CD4-positive, alpha-beta T cell treated with Interleukin-21 for 1 hour (primary cell): ENCODE data around the gene USH2A.

Source experiments
- DNase-seq: peaks from one replicate; pipeline ENCODE4 v3.0.0-alpha.2; 2020

Gene USH2A

DNA sequence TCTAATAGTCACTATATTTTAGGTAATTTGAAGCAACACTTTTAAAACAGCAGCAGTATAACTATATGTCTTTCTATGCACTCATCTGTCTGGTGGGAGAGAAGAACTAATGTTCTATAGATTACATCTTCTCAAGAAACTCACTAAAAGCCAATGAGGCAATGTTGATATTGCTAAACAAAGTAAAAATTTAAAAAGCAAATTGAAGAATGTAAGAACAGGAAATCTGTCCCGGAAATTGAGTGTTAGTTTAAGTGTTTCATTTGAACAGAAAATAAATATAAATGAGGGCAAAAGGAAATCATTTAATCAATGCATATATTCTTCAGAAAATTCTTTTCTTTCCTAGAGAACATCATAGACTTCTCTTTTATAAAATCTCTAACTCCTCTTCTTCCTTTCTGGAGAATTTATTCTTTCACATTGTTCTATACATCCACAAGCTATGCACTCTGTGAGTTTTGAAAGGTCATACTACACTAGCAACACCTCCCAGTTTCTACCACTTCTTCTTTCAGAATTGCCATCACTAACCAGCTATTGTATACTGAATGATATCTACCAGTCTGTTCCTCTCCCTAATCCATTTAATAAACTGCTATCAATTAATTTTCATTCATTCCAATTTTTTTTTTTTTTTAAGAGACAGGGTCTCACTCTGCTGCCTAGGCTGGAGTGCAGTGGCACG, 153.0 kb downstream of the USH2A start:
- no peak for DNase-seq

DNA sequence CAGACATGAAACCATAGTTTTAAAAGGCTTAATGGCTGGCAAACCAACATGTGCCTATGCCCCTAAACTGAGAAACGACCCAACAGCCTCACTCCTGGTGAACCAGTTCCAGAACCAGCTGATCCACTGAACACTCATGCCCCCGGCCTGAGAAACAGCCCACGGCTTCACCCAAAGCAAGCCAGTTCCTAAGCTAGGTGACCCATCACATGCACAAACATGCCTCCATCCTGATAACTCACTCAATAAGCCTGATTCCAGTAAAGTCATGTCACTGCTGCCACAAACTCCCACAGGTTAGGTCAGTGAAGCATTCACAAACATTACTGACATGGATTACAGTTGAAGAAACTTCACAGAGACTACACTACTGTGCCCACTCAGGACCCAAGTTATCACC, 161.6 kb downstream of the USH2A start:
- no peak for DNase-seq

DNA sequence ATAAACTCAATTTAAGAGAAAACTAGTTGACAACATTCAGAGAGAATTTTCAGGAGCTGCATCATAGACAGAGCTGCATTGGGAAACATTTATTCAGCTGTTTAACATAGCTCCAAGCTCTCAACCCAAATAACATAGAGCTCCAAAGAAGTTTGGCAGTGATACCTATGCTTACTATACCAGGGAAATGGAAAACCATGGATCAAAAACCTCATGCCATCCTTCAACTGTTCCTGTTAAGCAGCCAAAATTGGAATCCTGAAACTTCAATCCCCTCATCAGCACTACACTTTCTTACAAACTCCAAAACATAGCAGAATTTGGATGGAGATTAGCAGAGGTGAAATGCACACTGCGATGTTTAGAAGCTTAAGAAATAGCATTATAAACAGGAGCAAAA, 164.4 kb downstream of the USH2A start:
- DNase-seq, result no peak

DNA sequence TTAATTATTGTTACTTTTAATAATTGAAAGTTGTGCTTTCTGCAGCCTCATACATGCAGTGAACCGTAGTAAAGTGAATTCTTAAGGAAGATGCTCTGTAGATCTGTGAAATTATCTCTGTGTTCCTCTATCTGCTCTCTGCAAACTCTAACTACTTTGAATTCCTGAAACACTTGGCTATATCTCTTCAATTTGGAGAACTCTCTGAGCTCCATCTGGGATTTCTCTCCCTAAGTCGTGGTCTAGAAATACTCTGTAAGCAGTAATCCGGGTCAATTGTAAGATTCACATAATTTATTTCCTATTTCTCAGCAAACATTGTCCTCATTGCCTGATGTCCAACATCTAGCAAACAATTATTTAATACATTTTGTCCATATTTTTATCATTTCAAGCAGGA, 164.9 kb downstream of the USH2A start:
- DNase-seq, result no peak

DNA sequence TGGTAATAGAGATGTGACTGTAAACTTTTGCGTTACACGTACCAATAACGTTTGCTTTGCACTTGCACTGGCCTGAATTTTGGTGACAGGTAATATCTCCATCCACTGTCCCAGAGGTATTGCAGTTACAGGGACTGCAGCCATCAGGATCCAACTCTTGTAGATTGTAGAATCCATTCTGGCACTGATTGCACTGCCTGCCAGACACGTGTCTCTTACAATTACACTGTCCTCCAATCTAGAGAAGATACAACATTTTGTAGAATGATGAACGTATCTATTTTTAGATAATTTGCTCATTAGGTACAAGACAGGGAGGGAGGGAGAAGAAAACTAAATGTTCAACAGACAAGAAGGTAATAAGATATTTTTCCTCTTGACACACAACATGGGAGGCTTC, 172.4 kb downstream of the USH2A start:
- DNase-seq, result no peak

DNA sequence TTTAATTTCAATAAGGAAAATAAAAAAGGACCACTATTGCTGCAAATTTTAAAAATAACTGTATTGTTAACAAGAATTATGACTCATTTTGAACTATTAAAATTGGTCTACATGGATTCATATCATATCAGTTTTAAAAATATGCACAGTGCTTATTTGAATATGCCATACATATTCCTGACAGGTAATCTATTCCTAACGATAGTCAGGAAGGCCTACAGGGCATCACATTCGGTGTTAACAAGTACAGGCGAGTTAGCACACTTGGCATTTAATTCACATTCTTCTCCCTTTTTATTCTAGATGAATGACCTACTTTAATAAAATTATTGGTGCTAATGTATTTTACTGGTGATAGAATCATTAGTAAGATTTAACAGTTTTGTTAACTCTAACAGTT, 174.6 kb downstream of the USH2A start:
- DNase-seq, result no peak

DNA sequence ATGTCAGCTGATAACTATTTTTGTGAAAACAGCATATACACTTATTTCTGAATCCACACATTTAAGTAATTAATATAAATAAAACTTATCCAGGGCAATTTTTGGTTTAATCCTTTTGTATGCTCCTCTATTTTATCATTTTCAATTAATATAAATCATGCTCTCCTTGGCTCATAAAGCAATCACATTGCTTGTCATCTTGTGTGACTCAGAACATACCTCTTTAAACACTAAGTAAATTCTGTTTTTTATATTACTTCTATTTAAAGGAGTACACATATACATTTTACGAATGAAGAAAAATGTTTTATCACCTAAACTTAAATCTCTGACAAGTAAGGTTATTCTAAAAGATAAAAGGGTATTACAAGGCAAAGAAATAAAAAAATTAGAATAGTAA, 175.3 kb downstream of the USH2A start:
- DNase-seq, result no peak

DNA sequence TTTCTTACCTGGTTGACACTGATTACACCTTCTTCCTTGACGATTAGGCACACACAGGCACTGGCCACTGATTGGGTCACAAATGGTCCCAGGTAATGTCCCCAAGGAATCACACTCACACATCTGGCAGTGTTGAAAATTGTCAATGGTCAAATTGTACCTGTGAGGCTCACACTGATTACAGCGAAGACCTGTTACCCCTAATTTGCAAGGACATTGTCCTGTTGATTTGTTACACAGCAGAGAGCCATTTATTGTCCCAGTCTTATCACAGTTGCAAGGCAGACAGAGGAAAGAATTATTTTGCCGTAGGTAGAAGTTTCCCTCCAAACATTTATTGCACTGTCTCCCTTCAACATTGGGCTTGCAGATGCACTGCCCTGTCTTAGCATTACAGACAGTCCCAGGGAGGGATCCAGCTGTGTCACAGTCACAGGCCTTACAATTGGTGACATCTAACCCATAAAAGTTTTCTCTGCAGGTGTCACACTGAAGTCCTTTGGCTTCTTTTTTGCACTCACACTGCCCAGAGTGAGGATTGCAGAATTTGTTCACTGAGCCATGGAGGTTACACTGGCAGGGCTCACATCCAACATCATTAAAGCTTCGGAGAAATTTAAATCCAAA, 176.6 kb downstream of the USH2A start:
- no peak for DNase-seq

DNA sequence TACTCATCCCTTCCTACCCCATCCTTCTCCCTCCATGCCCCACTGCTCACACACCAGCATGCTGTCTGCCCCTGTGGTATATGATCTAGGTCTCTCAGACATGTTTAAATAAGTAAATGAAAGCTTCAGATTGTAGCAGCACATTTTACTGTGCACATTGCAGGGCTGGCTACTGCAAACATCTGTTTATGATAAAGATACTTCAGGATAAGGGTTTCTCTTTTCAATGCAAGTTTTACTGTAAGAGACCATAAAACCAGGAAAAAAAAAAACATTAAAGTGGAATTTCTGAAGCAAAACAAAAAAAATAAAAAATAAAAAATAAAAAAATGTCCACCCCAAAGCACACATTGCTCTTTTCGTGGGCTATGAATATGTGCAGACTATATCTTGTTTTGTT, 184.4 kb downstream of the USH2A start:
- DNase-seq, result no peak

DNA sequence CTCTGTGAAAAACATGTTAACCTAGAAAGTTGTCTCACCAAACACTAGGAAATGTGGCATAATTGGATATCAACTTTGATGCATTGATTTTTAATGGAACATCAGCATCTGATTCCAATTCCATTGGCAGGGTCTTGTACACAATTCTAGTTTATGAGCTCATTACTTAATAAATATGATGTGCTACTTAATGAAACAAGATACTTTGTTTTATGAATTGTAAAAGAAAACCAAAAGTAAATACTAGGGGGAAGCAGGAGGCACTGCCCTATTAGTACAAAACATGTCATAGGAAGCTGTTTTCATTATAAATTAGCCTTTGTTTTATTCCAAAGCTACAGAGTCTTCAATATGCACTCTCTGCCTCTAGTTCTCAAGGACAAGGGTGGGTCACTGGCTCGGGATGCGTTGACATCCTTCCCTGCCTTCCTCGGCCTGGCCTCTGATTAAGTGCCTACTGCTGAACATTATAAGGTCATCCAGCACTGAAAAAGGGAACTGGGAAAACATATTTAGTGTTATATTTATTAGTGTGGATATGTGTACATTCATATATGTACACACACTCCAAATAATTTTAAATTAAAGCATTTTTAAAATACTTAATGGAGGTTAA, 185.2 kb downstream of the USH2A start:
- DNase-seq, result no peak

DNA sequence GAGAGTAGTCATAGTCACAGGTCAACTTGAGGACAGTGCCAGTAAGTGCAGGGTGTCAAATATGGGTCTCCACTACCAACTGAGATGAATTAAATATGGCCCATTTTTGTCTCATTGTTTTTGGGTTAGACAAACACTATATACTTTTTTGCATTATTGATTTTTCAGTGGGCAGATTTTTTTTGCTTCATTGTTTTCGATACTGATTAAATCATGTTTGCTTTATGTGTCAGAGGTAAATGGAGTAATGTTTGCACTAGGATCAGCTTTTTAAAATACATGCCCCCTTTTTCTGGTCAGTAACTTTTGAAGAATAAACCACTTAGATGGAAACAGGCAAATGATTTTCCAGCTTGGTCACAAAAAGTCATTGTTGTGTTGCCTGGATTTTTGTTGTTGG, 199.0 kb downstream of the USH2A start:
- no peak for DNase-seq

DNA sequence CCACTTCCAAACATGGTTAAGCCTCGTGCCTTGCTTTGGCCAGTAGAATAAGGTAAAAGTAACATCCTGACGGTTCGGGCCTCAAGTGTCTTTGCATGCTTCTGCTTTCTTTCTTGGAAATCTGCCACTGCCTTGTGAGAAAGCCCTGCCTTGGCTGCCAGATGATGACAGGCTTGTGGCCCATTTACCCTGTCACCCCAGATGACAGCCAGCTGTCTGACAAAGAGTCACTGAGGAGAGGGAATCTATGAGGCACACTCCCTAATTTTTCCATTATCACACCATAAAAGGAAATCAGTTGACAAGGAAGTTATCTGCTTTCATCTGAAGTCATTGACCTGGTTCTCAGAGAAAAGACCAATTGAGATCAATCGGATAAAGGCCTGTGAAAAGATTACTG, 199.8 kb downstream of the USH2A start:
- DNase-seq, result no peak

DNA sequence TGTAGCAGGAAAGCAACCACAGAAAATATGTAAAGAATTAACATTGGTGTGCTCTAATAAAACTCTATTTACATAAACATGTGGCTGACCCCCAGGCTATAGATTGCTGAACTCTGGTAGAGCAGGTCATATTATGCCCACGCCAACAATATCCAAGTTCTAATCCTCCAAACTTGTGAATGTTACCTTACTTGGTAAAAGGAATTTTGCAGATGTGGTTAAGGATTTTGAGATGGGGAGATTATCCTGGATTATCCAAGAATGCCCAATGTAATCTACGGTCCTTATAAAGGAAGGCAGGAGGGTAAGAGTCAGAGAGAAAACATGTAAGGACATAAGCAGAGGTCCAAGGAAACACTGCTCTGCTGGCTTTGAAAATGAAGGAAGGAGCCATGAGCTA, 201.0 kb downstream of the USH2A start:
- DNase-seq, result no peak

DNA sequence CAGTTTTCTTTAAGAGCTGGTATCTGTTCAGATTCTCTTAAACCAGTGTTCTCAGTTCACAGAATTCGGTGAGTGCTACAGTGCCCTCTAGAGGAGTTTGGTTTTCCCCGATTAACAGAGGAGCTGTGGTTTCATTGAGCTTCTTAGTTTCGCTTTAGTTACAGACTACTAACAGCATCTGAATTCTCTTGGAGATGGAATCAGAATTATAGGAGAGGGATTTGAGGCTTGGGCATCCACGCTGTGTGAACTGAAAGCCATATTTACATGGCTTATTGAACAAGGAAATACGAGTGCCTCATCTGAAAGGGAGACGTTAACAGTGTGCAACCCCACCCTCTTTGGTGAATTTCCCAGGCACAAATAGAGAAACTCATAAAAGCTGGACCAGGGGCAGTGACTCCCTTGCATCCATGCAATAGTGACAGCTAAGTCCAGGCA, 202.0 kb downstream of the USH2A start:
- no peak for DNase-seq

DNA sequence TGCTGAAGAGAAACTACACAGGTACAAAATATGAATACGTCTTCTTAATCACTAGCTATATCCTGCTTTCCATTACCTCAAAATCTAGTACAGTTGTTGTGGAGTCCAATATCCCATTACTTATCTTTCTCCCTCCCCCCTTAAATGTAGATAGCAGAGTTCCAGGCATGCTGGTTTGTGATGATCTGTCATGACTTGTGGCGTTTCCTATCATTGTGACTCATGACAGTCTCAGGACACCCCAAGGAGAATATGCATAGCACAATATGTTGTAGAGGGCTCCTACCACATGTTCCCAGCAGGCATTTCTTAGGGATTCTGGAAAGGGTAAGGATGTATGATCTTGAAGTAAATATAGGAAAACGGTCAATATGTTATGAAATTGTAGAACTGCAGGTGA, 206.9 kb downstream of the USH2A start:
- DNase-seq, result no peak

DNA sequence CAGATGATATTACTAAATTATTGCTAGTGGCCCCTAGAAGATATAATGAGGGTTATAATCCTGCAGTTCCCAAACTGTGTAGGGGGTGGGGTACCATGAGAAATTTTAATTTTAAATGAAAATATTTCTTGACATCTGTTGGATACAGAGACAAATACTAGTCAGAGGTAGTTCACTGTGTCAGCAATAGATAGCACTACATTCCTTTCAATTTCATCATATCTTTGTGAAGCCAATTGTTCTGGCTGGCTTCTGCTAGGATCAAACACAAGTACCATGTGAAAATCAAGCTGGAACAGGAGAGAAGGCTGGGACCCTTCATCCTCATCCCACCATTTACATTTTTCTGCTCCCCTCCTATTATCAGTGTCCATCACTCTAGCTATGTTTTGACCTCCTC, 208.1 kb downstream of the USH2A start:
- no peak for DNase-seq

DNA sequence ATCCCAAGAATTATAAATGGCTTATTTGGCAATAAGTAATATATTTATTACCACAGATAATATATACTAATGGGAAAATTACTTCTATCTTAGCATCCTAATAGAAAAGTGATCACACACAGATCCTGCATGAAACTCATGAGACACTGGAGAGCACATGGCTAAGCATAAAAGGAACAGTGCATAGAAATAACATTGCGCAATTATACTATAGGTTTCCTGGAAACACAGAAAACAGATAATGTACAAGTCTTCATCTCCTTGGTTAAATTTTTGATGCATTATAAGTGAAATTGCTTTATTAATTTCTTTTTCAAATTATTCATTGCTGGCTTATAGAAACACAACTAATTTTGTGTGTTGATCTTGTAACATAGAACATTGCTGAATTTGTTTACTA, 210.4 kb downstream of the USH2A start:
- no peak for DNase-seq

DNA sequence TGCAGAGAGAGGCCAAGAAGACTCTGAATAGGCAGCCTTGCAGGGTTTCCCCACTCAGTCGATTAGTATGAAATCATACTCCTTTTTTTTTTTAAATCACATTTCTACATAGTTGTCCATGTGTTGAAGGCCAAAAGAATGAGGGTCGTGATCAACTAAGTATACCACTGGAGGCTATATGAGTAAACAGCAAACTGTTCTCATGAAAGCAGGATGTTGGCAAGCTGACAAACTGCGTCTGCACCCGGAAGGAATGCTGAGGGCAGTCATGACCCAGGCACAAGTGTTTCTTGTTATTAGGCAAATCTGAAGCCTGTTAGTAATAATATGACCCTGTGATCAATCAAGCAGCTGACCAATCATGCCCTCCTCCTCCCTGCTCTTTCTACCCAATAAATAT, 213.2 kb downstream of the USH2A start:
- no peak for DNase-seq

DNA sequence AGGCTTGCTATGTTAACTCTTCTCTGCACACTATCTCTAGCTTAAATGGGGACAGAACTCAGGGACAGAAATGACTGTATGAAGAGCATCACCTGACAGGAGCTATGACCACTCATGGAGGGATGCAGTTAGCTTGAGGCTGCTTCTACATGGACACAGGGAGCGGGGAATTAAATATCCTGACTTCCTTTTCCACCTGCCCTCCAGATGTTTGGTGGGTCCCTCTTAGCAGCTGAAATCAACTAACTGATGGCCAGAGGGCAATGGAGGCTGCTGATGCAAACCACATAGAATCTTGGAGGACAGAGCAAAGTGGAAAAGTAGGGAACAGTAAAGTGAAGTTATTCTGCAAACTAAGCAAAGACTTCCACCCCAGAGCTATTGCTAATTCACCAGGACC, 214.1 kb downstream of the USH2A start:
- no peak for DNase-seq

DNA sequence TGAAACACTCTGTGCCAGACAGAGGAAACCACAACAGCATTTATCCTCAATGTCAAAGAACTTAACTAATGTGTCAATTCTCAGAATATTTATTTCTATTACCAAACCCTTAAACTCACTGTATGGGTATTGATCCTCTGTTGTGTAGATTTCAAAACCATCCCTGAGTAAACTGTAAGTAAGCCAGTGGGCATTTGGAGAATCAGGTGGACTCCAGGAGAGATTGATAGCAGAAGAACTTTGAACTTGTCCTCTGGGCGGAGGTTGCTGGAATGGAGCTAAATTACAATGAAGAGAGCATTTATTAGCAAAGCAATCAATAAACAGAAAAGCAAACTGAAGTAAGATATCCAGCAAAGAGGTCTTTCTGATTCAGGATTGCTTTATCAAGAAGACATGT, 216.1 kb downstream of the USH2A start:
- DNase-seq, result no peak

DNA sequence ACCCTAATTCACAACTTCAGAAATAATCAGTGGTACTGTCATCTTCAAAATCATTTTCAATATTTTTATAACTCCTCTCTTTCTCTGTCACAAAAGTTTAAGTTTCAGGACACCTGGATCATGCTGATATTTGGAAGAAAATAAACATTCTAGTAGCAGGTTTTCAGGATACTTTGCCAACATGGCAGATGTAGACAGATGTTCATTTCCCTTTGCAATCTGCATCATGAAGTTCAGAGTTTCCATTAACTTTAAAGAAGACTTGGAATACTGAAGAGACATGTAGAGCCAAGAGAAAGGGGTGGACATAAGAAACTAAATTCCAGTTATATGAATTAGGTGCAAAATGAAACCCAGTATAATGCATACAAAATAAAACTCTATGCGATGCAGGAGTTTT, 218.1 kb downstream of the USH2A start:
- DNase-seq, result no peak

DNA sequence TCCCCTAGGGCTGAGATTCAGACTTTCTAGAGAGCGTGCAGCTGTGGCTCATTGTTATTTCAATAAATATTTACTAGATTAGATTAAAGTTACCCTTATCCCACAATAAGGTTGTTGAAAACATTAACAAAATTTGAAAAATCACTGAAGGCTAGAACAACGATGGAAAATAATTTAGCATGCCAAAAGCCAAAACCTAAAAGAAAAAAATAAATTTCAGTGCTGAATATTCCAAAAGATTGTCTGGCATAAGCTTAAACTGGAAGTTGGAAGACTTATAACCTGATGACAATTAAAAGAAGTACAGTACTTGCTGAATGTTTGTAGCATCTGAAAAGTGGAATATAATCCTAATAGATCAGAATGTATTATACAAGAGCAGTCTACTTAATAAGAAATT, 221.3 kb downstream of the USH2A start:
- no peak for DNase-seq

DNA sequence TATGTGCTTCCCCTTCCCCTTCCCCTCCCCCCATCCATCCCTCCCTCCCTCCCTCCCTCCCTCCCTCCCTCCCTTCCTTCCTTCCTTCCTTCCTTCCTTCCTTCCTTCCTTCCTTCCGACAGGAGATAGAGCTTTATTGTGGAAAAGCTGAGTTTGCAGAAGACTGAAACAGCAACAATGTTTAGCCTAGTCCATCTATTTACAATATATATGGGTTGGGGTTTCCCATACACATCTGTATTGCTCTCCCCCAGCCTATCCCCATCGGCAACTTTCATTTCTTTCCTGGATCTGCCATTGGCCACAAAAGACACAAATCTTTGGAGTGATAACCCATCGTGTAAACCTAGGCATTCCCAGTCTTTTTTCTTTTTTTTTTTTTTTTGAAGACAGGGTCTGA, 222.3 kb downstream of the USH2A start:
- no peak for DNase-seq

DNA sequence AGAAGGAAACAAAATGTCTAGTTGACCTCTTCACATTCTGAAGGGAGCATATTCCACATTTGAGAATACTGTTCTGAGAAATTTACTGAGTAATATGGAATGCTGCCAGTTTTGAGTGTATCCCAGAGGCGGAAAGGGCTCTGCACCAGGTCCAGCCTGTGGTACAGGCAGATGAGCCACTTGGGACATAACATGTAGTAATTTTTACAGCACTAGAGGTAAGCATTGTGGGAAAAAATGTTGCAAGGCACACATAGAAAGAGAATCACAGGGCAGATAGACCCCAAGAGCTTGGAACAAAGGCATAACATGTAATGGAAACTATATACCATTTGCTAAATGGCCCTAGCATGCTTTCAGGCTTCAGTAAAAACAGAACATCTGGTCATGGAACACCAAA, 228.5 kb downstream of the USH2A start:
- no peak for DNase-seq
